GM23338 (cell line): ENCODE data around the gene PIP5K1C. TPM values are rescaled to one million over a fixed set of nuclear protein-coding genes. Genes with fewer than 3 reads are reported as not detected.

ENCODE experiments used
- ATAC-seq: fragments of 200-7000 bp; cut with Tn5 transposase; 3 replicates; pipeline ENCODE4 v1.9.1; 2020
- DNase-seq: peaks from one replicate; pipeline ENCODE4 v3.0.0-alpha.2; 2015; ENCODE audit warnings: low spot score
- H2AFZ ChIP-seq: fragments of 200-600 bp; sonication (generic); 2 replicates; pipeline ENCODE4 v1.8.0; 2016; ENCODE audit warnings: antibody characterized with exemption, mild to moderate bottlenecking, moderate library complexity
- H3F3A ChIP-seq: fragments of 200-600 bp; sonication (generic); replicated peaks from 2 replicates; pipeline ENCODE4 v1.8.0; 2017; ENCODE audit warnings: antibody characterized with exemption, mixed run types, low read depth
- H3K27ac ChIP-seq: fragments of 200-600 bp; sonication (generic); 2 replicates; pipeline ENCODE4 v1.6.1; 2016; ENCODE audit warnings: low read depth
- H3K27me3 ChIP-seq: fragments of 200-600 bp; sonication (generic); 2 replicates; pipeline ENCODE4 v1.8.0; 2016; ENCODE audit warnings: mild to moderate bottlenecking, mixed run types, moderate library complexity; ENCODE audit not compliant: insufficient read depth
- H3K36me3 ChIP-seq: fragments of 200-600 bp; sonication (generic); 2 replicates; pipeline ENCODE4 v1.8.0; 2016; ENCODE audit warnings: mild to moderate bottlenecking; ENCODE audit not compliant: insufficient read depth
- H3K4me1 ChIP-seq: fragments of 200-600 bp; sonication (generic); 2 replicates; pipeline ENCODE4 v1.8.0; 2016; ENCODE audit warnings: mild to moderate bottlenecking, moderate library complexity; ENCODE audit not compliant: insufficient read depth
- H3K4me2 ChIP-seq: fragments of 200-600 bp; sonication (generic); 2 replicates; pipeline ENCODE4 v1.7.1; 2017; ENCODE audit warnings: mixed run types
- H3K4me3 ChIP-seq: fragments of 200-600 bp; sonication (generic); 2 replicates; pipeline ENCODE4 v1.6.1; 2016; ENCODE audit warnings: mixed run types
- H3K79me2 ChIP-seq: fragments of 200-600 bp; sonication (generic); replicated peaks from 2 replicates; pipeline ENCODE4 v1.8.0; 2017; ENCODE audit warnings: mild to moderate bottlenecking; ENCODE audit not compliant: insufficient read depth
- H3K9me2 ChIP-seq: fragments of 200-600 bp; sonication (generic); 2 replicates; pipeline ENCODE4 v1.8.0; 2017; ENCODE audit not compliant: insufficient read depth
- H4K20me1 ChIP-seq: fragments of 200-600 bp; sonication (generic); replicated peaks from 2 replicates; pipeline ENCODE4 v1.8.0; 2017; ENCODE audit warnings: mild to moderate bottlenecking; ENCODE audit not compliant: insufficient read depth
- H3K27ac Mint-ChIP-seq: 2 replicates; pipeline ENCODE4 v1.8.0; 2020; ENCODE audit warnings: inconsistent platforms, mild to moderate bottlenecking, moderate library complexity, mixed read lengths
- H3K27me3 Mint-ChIP-seq: 3 replicates; pipeline ENCODE4 v1.8.0; 2022; ENCODE audit warnings: low read depth, mild to moderate bottlenecking, moderate library complexity, mixed read lengths, inconsistent platforms; ENCODE audit not compliant: insufficient read depth, poor library complexity
- H3K36me3 Mint-ChIP-seq: 3 replicates; pipeline ENCODE4 v1.8.0; 2021; ENCODE audit warnings: low read depth, mild to moderate bottlenecking, inconsistent platforms, moderate library complexity, mixed read lengths
- H3K4me1 Mint-ChIP-seq: 3 replicates; pipeline ENCODE4 v1.8.0; 2020; ENCODE audit warnings: mild to moderate bottlenecking, inconsistent platforms, mixed read lengths
- H3K4me3 Mint-ChIP-seq: 3 replicates; pipeline ENCODE4 v1.8.0; 2021; ENCODE audit warnings: moderate library complexity, mild to moderate bottlenecking, inconsistent platforms, mixed read lengths
- H3K9me3 Mint-ChIP-seq: 3 replicates; pipeline ENCODE4 v1.8.0; 2020; ENCODE audit warnings: moderate library complexity, mild to moderate bottlenecking, inconsistent platforms, mixed read lengths
- EZH2 ChIP-seq: fragments of 200-600 bp; sonication (generic); IDR thresholded peaks from one replicate; pipeline ENCODE4 v1.8.0; 2017; ENCODE audit warnings: antibody characterized with exemption, mild to moderate bottlenecking, low read depth; ENCODE audit not compliant: unreplicated experiment
- JUNB ChIP-seq: IDR thresholded peaks from one replicate; pipeline ENCODE4 v1.6.1; 2016; ENCODE audit warnings: antibody characterized with exemption; ENCODE audit not compliant: unreplicated experiment
- NANOG ChIP-seq: IDR thresholded peaks from 2 replicates; pipeline ENCODE4 v1.6.1; 2016; ENCODE audit warnings: antibody characterized with exemption, borderline replicate concordance
- POLR2AphosphoS5 ChIP-seq: IDR thresholded peaks from 2 replicates; pipeline ENCODE4 v1.6.1; 2016; ENCODE audit warnings: antibody characterized with exemption, low read depth
- REST ChIP-seq: IDR thresholded peaks from one replicate; pipeline ENCODE4 v1.6.1; 2018; ENCODE audit warnings: antibody characterized with exemption; ENCODE audit not compliant: unreplicated experiment
- STAT1 ChIP-seq: IDR thresholded peaks from one replicate; pipeline ENCODE4 v1.6.1; 2016; ENCODE audit warnings: antibody characterized with exemption; ENCODE audit not compliant: unreplicated experiment
- ZNF114 ChIP-seq: fragments of 250-450 bp; sonication (Bioruptor Pico); IDR thresholded peaks from 2 replicates; pipeline ENCODE4 v1.5.0; 2020; ENCODE audit warnings: mild to moderate bottlenecking, moderate library complexity
- ZNF331 ChIP-seq: fragments of 250-450 bp; sonication (Bioruptor Pico); IDR thresholded peaks from 2 replicates; pipeline ENCODE4 v1.5.0; 2020; ENCODE audit warnings: low read depth, mild to moderate bottlenecking, moderate library complexity
- ZNF462 ChIP-seq: fragments of 250-450 bp; sonication (Bioruptor Pico); IDR thresholded peaks from 2 replicates; pipeline ENCODE4 v1.5.0; 2020; ENCODE audit warnings: mild to moderate bottlenecking, moderate library complexity
- polyA plus RNA-seq: library from polyadenylated mRNA; unstranded; fragments of >200 nt; fragmentation: Nextera tagmentation; extraction: Ambion mirVana; gene quantifications from 2 replicates; pipeline ENCODE4 v1.2.1, GENCODE V29; 2016
- total RNA-seq: library from RNA; depleted of rRNA; stranded (reverse); fragments of >200 nt; shearing (Covaris generic); gene quantifications from 2 replicates; pipeline ENCODE4 v1.2.3, GENCODE V29; 2014
- TF ChIP-seq, protein P1 (sequence below): IDR thresholded peaks from 2 replicates; pipeline ENCODE4 v1.6.1; 2016; ENCODE audit warnings: antibody characterized with exemption

The PIP5K1C gene
- total and polyA plus RNA-seq, 2 experiments from 2014 or later = 11.8 to 46.7 TPM

GRCh38 chr19:3591876-3592613 is 108.2 kb downstream of the PIP5K1C start:
- Histone ChIP-seq H3K9me2 (no peaks in the 10 kb centered on the region), H3K36me3 (no peaks in the 10 kb centered on the region), H3K4me3 (no peak overlapping the region), H3K79me2 (no peaks in the 10 kb centered on the region), H3K27ac (no peak overlapping the region), H4K20me1 (no peaks in the 10 kb centered on the region), H3K27me3 (peaks cover 10% of the 10 kb centered on the region), H2AFZ (no peak overlapping the region), H3F3A (peaks cover 6% of the 10 kb centered on the region; the same call in 1 of the 2 replicates), H3K4me2 (no peak overlapping the region), H3K4me1 (no peaks in the 10 kb centered on the region)
- DNase-seq (no peak), ATAC-seq (no peak)
- TF ChIP-seq NANOG (no peak), ZNF114 (no peak), REST (no peak), POLR2AphosphoS5 (no peak)
- peaks cover 3% of the 10 kb centered on the region; the same call in 2 of the 3 replicates for H3K36me3 Mint-ChIP-seq
- H3K4me1 Mint-ChIP-seq = no peaks in the 10 kb centered on the region
- peaks cover 17% of the 10 kb centered on the region for H3K9me3 Mint-ChIP-seq
- no peak overlapping the region for H3K4me3 Mint-ChIP-seq
- H3K27ac Mint-ChIP-seq = no peak overlapping the region
- H3K27me3 Mint-ChIP-seq = peaks cover 8% of the 10 kb centered on the region

DNA sequence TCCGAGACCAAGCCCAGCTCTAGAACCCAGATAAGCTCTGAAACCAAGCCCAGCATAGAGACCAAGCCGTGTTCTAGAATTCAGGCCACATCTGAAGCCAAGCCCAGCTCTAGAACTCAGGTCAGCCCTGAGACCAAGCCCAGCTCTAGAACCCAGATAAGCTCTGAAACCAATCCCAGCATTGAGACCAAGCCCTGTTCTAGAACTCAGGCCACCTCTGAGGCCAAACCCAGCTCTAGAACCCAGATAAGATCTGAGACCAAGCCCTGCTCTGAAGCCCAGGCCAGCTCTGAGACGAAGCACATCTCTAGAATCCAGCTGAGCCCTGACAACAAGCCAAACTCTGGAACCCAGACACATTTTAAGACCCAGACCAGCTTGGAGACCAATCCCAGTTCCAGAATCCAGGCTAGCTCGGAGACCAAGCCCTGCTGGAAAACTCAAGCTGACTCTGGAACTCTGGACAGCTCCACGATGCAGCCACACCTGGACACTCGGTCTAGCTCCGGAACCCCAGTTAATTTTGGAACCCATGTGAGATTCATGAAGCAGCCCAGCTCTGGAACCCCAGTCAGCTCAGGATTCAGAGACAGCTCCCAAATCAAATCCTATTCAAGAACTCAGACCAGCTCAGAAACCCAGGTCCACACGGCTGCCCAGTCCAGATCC is 109.1 kb downstream of the PIP5K1C start:
- Mint-ChIP-seq H3K4me1 (no peaks in the 10 kb centered on the region), H3K36me3 (peaks cover 3% of the 10 kb centered on the region; the same call in 2 of the 3 replicates), H3K27me3 (peaks cover 13% of the 10 kb centered on the region), H3K4me3 (no peak overlapping the region), H3K9me3 (peaks cover 17% of the 10 kb centered on the region), H3K27ac (no peak overlapping the region)
- no peaks in the 10 kb centered on the region for H4K20me1 ChIP-seq
- no peaks in the 10 kb centered on the region for H3K9me2 ChIP-seq
- H3K4me3 ChIP-seq = no peak overlapping the region
- H3K4me1 ChIP-seq = no peaks in the 10 kb centered on the region
- no peak overlapping the region for H3K27ac ChIP-seq
- peaks cover 6% of the 10 kb centered on the region; the same call in 1 of the 2 replicates for H3F3A ChIP-seq
- H3K4me2 ChIP-seq = no peak overlapping the region
- DNase-seq (no peak), ATAC-seq (no peak)
- H3K36me3 ChIP-seq = no peaks in the 10 kb centered on the region
- no peaks in the 10 kb centered on the region for H3K79me2 ChIP-seq
- no peak overlapping the region for H2AFZ ChIP-seq
- peaks cover 12% of the 10 kb centered on the region for H3K27me3 ChIP-seq
- TF ChIP-seq STAT1 (no peak), EZH2 (no peak), JUNB (no peak), NANOG (no peak), ZNF331 (CRISPR knock-in tag) (no peak), ZNF462 (CRISPR knock-in tag) (no peak)
- TF ChIP-seq, protein P1, sequence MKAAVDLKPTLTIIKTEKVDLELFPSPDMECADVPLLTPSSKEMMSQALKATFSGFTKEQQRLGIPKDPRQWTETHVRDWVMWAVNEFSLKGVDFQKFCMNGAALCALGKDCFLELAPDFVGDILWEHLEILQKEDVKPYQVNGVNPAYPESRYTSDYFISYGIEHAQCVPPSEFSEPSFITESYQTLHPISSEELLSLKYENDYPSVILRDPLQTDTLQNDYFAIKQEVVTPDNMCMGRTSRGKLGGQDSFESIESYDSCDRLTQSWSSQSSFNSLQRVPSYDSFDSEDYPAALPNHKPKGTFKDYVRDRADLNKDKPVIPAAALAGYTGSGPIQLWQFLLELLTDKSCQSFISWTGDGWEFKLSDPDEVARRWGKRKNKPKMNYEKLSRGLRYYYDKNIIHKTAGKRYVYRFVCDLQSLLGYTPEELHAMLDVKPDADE = no peak
